HUDEP-2 (cell line): ENCODE measurements around the gene PLEK.
"Not testable (repeated sequence)": the region's sequence is repeated elsewhere in the genome, so short reads cannot be mapped to it uniquely, and the experiment has no call there.

ENCODE experiments used
- DNase-seq, 76 experiments: peaks; one replicate each; lab custom pipeline; 2025; ENCODE audit not compliant: unreplicated experiment in 76 of 76; lab: John Stamatoyannopoulos, UW

Gene PLEK

GRCh38 chr2:68384485-68385107, 19.5 kb downstream of the PLEK start:
- DNase-seq: no peak

GRCh38 chr2:68385220-68385906, 20.3 kb downstream of the PLEK start:
- no peak for DNase-seq

DNA sequence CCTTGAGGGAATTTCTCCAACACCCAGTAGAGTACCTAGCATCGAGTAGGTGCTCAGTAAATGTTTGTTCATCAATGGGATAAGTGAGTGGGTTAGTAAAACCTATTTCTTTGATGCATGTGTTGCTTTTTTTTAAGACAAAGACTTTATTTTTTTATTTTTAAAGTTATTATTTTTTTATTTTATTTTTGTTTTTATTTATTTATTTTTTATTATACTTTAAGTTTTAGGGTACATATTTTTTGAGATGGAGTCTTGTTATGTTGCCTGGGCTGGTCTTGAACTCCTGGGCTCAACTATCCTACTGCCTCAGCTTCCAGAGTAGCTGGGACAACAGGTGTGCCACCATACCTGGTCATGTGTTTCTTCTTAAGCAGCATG, 20.8 kb downstream of the PLEK start:
- no peak for DNase-seq

DNA sequence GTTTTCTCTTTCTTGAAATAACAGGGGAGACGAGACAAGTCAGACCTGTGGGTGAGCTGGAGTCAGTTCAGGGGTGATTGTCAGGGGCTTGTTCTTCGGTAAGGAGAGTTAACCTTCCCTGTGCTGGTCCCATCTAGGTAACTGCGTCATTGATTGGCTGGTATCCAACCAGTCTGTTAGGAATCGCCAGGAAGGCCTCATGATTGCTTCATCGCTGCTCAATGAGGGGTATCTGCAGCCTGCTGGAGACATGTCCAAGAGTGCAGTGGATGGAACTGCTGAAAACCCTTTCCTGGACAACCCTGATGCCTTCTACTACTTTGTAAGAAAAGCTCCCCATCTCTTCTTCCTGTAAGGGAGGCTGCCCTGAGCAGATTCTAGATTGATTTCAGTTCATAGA, 21.3 kb downstream of the PLEK start:
- DNase-seq: no peak

DNA sequence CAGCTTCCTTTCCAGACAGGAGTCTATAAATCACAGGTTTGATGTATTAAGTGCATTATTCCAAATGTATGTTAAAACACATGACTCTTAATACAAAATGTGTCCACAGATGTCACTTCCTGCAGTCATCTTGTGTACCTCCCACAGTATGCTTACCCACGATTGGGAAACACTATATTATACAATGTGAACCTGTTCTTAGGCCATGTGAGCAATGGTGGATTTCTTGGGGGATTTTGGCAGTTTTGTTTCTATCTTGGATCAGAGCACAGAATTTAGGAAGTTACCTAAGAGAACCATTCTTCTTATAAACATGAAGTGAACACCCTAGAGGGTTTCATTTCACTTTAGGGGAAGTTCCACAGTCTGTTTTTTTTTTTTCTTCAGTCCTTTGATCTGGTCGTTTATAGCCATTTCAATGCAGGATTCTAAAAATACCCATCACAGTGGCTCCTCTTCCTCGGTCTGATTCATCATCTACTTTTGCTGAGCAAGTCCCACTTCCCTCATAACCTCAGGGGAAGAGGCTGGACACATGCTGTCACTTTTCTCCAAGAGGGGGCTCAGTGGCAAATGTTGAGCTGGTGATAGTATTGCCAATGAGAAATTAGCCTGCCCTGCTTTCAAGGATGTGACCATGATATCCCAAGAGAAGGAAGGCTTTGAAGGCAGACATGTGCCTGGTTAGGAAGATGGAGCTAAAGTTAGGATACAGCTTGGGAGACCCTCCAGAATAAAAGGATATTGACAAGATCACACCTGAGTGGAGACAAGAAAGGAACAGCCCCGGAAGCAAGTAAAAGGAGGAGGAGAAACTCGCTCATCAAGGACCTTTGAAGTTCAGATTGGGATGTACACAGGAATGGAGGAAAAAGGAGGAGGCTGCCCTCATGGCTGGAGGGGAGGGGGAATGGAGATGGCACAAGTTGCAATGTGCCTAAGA, 22.6 kb downstream of the PLEK start:
- DNase-seq: no peak

- DNase-seq: no peak
Measured at GRCh38 chr2:68388358-68388757, 23.3 kb downstream of the PLEK start.

GRCh38 chr2:68388772-68389171, 23.7 kb downstream of the PLEK start:
- no peak for DNase-seq

DNA sequence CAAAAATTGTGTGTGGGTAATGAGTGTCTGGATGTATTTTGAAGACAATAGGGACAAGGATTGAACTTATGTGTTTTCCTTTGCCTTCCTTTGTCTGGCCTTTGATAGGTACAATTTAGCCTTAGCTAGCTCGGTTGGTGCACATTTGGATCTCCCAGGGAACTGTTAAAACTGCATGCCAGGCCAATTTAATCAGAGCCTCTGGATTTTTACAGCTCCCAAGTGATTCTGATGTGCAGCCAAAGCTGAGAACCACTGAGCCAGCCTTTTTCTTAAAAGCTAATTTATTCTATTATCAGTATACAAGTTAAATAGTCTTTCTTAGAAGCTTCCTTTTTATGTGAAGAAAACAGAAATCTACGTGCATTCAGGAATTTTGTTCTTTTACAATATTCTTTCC, 25.0 kb downstream of the PLEK start:
- no peak for DNase-seq

DNA sequence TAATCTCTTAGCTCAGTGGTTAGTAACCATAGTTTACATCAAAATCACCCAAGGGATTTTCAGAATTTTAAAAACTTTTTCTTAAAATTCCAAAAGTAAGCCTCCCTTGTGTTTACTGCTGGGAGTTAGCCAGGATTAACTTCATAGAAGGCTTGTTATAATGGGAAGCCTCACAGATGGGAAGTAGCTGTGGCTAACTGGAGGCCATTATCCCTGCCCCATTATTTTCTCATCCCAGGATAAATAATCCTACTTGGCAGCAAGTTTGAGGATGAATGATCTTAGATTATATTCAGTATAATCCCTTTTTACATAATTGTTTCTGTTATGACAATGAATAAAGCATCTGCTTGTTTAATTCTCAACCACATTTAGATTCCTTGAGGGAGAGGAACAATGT, 25.5 kb downstream of the PLEK start:
- DNase-seq: no peak

- peak in 2 of 76 experiments; percentile 7 to 10 for DNase-seq
Measured at GRCh38 chr2:68391099-68391498, 26.0 kb downstream of the PLEK start.

GRCh38 chr2:68391869-68392268, 26.8 kb downstream of the PLEK start:
- DNase-seq: peak in 48 of 76 experiments; percentile 6 to 75 (median 34)

- peak in 31 of 76 experiments; percentile 6 to 70 (median 20) for DNase-seq
Measured at GRCh38 chr2:68396093-68396492, 31.0 kb downstream of the PLEK start.

GRCh38 chr2:68397704-68398263, 32.7 kb downstream of the PLEK start:
- DNase-seq: not testable (repeated sequence)

DNA sequence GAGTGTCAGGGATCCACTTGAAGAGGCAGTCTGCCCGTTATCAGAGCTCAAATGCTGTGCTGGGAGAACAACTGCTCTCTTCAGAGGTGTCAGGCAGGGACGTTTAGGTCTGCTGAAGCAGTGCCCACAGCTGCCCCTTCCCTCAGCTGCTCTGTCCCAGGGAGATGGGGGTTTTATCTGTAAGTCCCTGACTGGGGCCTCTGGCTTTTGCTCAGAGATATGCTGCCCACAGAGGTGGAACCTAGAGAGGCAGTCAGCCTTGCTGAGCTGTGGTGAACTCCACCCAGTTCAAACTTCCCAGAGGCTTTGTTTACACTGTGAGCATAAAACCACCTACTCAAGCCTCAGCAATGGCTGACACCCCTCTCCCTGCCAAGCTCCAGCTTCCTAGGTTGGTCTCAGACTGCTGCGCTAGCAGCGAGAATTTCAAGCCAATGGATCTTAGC, 38.1 kb downstream of the PLEK start:
- DNase-seq: peak in 72 of 76 experiments; percentile 15 to 92 (median 68)

DNA sequence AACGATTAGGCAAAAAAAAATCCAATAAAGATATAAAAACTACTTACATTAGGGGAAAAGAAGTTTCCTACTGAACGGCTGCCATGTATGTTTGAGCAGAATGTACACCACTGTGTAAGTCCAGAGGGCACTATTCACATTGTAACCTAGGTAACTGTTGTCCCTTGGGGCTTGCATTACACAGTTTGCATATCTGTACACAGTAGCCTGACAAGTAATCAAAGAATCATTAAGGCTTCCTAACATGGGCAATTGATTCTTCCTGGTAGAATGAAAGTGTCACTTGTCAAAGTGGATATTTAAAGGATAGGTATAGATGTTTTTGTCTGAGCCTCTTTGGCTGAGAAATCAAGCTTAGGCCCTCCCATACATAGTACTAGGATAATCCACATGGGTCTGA, 39.1 kb downstream of the PLEK start:
- no peak for DNase-seq

- DNase-seq: peak in 5 of 76 experiments; percentile 5 to 22 (median 14)
Measured at GRCh38 chr2:68404893-68405799, 40.1 kb downstream of the PLEK start.

DNA sequence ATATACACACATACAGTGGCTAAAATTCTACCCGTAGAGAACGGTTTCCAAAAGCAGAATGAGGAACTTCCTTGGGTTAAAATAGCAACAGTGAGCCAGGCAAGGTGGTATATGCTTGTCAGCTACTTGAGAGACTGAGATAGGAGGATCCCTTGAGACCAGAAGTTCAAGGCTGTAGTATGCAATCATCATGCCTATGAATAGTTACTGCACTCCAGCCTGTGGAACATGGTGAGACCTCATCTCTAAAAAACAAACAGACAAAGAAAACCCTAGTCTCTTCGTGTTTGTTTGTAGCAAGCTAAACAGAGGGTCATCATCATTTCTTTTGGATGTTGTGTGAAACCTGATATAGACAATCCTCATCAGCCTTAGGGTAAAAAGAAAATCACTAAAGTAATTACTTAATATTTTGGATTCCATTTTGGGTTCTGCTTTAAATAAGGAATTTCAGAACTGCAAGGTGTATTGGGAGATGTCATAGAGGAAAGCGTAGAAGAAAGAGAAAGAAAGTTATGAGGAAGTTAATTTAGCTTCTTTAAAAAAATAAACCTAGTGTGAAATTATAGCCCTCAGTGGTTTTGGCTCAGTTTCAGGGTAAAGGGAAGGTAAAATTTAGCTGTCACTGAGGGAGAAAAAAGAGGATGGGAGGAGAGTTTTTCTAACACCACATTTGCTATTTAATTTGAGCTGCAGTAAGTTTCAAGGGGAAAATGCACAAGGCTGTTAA, 46.5 kb downstream of the PLEK start:
- DNase-seq: no peak

- DNase-seq: no peak
Measured at GRCh38 chr2:68412127-68412819, 47.2 kb downstream of the PLEK start.

- DNase-seq: no peak
Measured at GRCh38 chr2:68413466-68413865, 48.4 kb downstream of the PLEK start.
